AG10803 (cell line): ENCODE results near the gene SUSD4.
A peak's percentile ranks its signal among the peaks of the same experiment; 100 is the strongest.

Experiments
- DNase-seq: peaks from one replicate; pipeline ENCODE4 v3.0.0; 2010; ENCODE audit warnings: low read depth
- H3K4me3 ChIP-seq: 2 replicates; pipeline ENCODE4 v1.5.1; 2011; ENCODE audit warnings: mild to moderate bottlenecking, low read length, control low read depth
- CTCF ChIP-seq: conservative IDR thresholded peaks from 2 replicates; pipeline ENCODE4 v1.5.1; 2011; ENCODE audit warnings: mild to moderate bottlenecking, low read length, control low read depth, inconsistent platforms

SUSD4 gene

GRCh38 chr1:223233019-223233409 is 131.0 kb downstream of the SUSD4 start:
- no peak for DNase-seq
- no peak for TF ChIP-seq CTCF

GRCh38 chr1:223231581-223231980 is 132.4 kb downstream of the SUSD4 start:
- no peak overlapping the region for H3K4me3 ChIP-seq
- no peak for DNase-seq
- TF ChIP-seq CTCF = no peak

More at GRCh38 chr1:223233019-223233409, 131.0 kb downstream of the SUSD4 start:
- H3K4me3 ChIP-seq = no peak overlapping the region

GRCh38 chr1:223231011-223231572 is 132.9 kb downstream of the SUSD4 start:
- no peak for DNase-seq
- no peak for TF ChIP-seq CTCF
- H3K4me3 ChIP-seq = no peak overlapping the region

GRCh38 chr1:223230161-223230881 is 133.7 kb downstream of the SUSD4 start:
- 0 out of 2 replicates have a peak, but pooled peaks have one; percentile 3 for TF ChIP-seq CTCF
- peak; percentile 92 for DNase-seq
- 0 out of 2 replicates have a peak overlapping the region, but pooled peaks have one; percentile 5 for H3K4me3 ChIP-seq

GRCh38 chr1:223229756-223230155 is 134.2 kb downstream of the SUSD4 start:
- no peak overlapping the region for H3K4me3 ChIP-seq
- no peak for DNase-seq
- TF ChIP-seq CTCF = no peak

GRCh38 chr1:223228931-223229528 is 134.9 kb downstream of the SUSD4 start:
- TF ChIP-seq CTCF = no peak
- no peak overlapping the region for H3K4me3 ChIP-seq
- no peak for DNase-seq

- H3K4me3 ChIP-seq = no peak overlapping the region
- TF ChIP-seq CTCF = no peak
- DNase-seq = no peak
Observed at GRCh38 chr1:223228201-223228600, 135.8 kb downstream of the SUSD4 start.
